ENCODE data around the gene POLQ. TPM values are rescaled to one million over a fixed set of nuclear protein-coding genes. Genes with fewer than 3 reads are reported as not detected.

The POLQ gene
- total and polyA plus RNA-seq, 12 donors, result 0.10 to 0.93 (median 0.42) TPM

GRCh38 chr3:121481106-121481880, 64.5 kb downstream of the POLQ start:
- Histone ChIP-seq H3K4me3 (no peak overlapping the region), H3K9me3 (no peaks in the 10 kb centered on the region), H3K4me1 (no peaks in the 10 kb centered on the region), H3K27me3 (no peaks in the 10 kb centered on the region), H3K27ac (no peak overlapping the region), H3K36me3 (peaks cover 0 to 6% (median 0%) of the 10 kb centered on the region in 9 donors)
- ATAC-seq (no peak), DNase-seq (no peak)
- intact Hi-C loops (cut with DNase I), result no loop called here
- 76 to 81% methylated on average over 3 of the region's 3 CpGs for WGBS, 2 donors
- TF ChIP-seq, protein P1, sequence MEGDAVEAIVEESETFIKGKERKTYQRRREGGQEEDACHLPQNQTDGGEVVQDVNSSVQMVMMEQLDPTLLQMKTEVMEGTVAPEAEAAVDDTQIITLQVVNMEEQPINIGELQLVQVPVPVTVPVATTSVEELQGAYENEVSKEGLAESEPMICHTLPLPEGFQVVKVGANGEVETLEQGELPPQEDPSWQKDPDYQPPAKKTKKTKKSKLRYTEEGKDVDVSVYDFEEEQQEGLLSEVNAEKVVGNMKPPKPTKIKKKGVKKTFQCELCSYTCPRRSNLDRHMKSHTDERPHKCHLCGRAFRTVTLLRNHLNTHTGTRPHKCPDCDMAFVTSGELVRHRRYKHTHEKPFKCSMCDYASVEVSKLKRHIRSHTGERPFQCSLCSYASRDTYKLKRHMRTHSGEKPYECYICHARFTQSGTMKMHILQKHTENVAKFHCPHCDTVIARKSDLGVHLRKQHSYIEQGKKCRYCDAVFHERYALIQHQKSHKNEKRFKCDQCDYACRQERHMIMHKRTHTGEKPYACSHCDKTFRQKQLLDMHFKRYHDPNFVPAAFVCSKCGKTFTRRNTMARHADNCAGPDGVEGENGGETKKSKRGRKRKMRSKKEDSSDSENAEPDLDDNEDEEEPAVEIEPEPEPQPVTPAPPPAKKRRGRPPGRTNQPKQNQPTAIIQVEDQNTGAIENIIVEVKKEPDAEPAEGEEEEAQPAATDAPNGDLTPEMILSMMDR (IDR thresholded peaks at IDR 0.05), result no peak

DNA sequence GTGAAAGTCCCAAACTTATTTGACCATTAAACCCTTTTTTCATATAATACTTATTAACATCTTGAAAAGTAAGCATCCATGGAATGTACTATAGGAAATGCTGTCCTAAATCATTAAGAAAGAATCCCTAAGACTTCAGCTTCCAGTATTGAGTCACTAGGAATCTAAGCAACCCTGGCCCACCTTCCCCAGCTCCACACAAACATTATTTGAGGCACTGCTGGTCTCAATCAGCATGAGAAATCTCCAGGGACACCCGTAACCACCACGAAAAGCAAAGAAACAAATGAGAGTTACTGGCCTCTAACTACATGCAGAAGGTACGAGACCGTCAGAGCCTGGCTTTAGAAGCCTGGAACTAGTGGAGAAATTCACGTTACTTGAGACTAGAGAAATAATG, 68.2 kb downstream of the POLQ start:
- intact Hi-C loops (cut with DNase I), result no loop called here
- TF ChIP-seq, protein P1 (IDR thresholded peaks at IDR 0.05), result no peak
- WGBS, 2 donors, result 84 to 91% methylated on average over 5 of the region's 5 CpGs
- ATAC-seq (no peak), DNase-seq (no peak)
- H3K27ac ChIP-seq, result no peak overlapping the region
- H3K36me3 ChIP-seq, result peaks cover 0 to 10% (median 0%) of the 10 kb centered on the region in 9 donors
- no peaks in the 10 kb centered on the region for H3K27me3 ChIP-seq
- no peak overlapping the region for H3K4me3 ChIP-seq
- no peaks in the 10 kb centered on the region for H3K9me3 ChIP-seq
- no peaks in the 10 kb centered on the region for H3K4me1 ChIP-seq

DNA sequence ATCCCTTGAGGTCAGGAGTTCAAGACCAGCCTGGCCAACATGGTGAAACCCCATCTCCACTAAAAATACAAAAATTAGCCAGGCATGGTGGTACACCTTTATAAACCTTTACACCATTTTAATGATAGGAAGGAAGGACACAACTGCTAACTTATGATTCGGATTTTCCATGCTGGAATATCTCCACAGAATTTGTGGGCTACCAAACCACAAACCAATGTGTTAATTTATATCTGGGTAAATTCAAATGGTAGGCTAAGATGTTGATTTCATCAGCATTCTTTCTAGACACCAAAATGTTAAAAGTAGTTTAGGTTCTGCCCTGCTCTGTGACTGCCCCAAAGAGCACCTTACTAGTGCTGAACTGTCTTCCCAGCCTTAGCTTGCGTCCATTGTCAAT, 72.8 kb downstream of the POLQ start:
- WGBS, 2 donors, result 94 to 99% methylated on average over 2 of the region's 2 CpGs
- Histone ChIP-seq H3K36me3 (peaks cover 0 to 20% (median 0%) of the 10 kb centered on the region in 9 donors), H3K27me3 (no peaks in the 10 kb centered on the region), H3K27ac (no peak overlapping the region), H3K9me3 (no peaks in the 10 kb centered on the region), H3K4me1 (no peaks in the 10 kb centered on the region), H3K4me3 (no peak overlapping the region)
- TF ChIP-seq, protein P1 (IDR thresholded peaks at IDR 0.05), result no peak
- intact Hi-C loops (cut with DNase I), result no loop called here
- no peak for DNase-seq
- no peak for ATAC-seq

DNA sequence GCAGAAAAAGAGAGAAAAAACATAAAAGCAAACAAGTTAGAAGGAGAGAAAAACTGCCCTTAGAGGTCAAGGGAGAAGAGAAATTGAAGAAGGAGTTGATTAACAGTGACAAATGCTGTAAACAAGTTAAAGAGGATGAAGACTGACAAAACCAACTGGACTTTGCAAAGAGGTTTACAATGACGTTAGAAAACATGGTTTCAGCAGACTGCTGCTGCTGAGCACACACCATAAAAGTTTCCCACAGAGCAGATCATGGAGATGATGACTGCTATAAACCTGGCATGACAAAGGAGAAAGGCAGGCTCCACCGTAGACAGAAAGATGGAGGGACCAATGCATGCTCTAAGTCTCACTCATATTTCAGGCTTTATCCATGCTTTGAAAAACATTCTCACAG, 78.7 kb downstream of the POLQ start:
- H3K4me1 ChIP-seq, result no peaks in the 10 kb centered on the region
- H3K4me3 ChIP-seq, result no peak overlapping the region
- TF ChIP-seq, protein P1 (IDR thresholded peaks at IDR 0.05), result no peak
- ATAC-seq (no peak), DNase-seq (no peak)
- 93 to 94% methylated on average over 2 of the region's 2 CpGs for WGBS, 2 donors
- intact Hi-C loops (cut with DNase I), result no loop called here
- H3K27ac ChIP-seq, result no peak overlapping the region
- no peaks in the 10 kb centered on the region for H3K27me3 ChIP-seq
- H3K9me3 ChIP-seq, result no peaks in the 10 kb centered on the region
- peaks cover 0 to 28% (median 0%) of the 10 kb centered on the region in 9 donors for H3K36me3 ChIP-seq
